Uterus (tissue), 2 donors: Measurements from ENCODE around the gene L3MBTL3.

Source experiments
- POLR2A ChIP-seq, 2 donors: fragments of 450-650 bp; IDR thresholded peaks; one replicate each; pipeline ENCODE4 v1.6.1; 2016; ENCODE audit warnings: antibody characterized with exemption in 2 of 2, mild to moderate bottlenecking in 1 of 2, moderate library complexity in 1 of 2
- TF ChIP-seq, protein P1 (sequence below), 4 experiments: fragments of 200-600 bp in 2 of 4; fragments of 450-650 bp in 2 of 4; sonication (generic) in 2 of 4; IDR thresholded peaks; one replicate each; pipeline ENCODE4 v1.5.1; 2016 to 2019; ENCODE audit warnings: antibody characterized with exemption in 4 of 4, mild to moderate bottlenecking in 2 of 4, moderate library complexity in 1 of 4

DNA sequence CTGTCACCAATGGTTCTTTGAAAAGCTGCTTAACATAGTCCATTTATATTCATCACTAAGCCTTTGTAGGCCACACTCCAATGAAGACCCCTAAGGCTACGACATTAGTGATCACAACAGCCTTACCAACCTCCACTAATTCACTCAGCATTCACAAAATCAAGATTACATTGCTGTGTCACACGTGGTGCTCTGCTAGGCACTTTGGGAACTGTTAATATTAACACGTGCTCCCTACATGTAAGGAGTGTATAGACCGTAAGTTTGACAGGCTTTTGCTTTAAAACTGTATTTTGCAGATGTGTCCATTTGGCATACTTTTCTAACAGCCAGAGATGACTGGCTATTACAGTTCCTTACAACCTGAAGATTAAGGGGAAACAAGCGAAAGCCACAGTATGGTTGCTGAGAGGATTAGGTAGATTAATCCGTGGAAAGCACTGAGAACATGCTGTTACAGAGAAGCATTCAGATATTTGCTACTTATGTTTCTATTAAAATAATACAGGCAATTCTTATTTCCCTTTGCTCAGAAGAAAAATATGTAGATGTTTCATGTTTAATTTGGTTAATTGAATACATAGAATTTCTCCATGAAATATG lies 134.6 kb downstream of the L3MBTL3 start:
- TF ChIP-seq, protein P1, sequence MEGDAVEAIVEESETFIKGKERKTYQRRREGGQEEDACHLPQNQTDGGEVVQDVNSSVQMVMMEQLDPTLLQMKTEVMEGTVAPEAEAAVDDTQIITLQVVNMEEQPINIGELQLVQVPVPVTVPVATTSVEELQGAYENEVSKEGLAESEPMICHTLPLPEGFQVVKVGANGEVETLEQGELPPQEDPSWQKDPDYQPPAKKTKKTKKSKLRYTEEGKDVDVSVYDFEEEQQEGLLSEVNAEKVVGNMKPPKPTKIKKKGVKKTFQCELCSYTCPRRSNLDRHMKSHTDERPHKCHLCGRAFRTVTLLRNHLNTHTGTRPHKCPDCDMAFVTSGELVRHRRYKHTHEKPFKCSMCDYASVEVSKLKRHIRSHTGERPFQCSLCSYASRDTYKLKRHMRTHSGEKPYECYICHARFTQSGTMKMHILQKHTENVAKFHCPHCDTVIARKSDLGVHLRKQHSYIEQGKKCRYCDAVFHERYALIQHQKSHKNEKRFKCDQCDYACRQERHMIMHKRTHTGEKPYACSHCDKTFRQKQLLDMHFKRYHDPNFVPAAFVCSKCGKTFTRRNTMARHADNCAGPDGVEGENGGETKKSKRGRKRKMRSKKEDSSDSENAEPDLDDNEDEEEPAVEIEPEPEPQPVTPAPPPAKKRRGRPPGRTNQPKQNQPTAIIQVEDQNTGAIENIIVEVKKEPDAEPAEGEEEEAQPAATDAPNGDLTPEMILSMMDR (IDR thresholded peaks at IDR 0.05): no peak
- no peak for TF ChIP-seq POLR2A (IDR thresholded peaks at IDR 0.05)
